Right lobe of liver (tissue), 6 donors: ENCODE measurements around the gene C2. TPM values are rescaled to one million over a fixed set of nuclear protein-coding genes. Genes with fewer than 3 reads are reported as not detected.
"Not testable (repeated sequence)": the region's sequence is repeated elsewhere in the genome, so short reads cannot be mapped to it uniquely, and the experiment has no call there.

Source experiments
- ATAC-seq, 4 donors: fragments of 200-7000 bp; cut with Tn5 transposase; one replicate each; pipeline ENCODE4 v1.9.1; 2020; ENCODE audit warnings: mild to moderate bottlenecking in 4 of 4, moderate library complexity in 4 of 4
- DNase-seq, 3 donors: peaks; one replicate each; pipeline ENCODE4 v3.0.0-alpha.2; 2020
- H3K27ac ChIP-seq, 3 donors: fragments of 200-600 bp; one replicate each; pipeline ENCODE4 v1.8.0; 2022
- H3K27me3 ChIP-seq, 2 donors: fragments of 200-600 bp; one replicate each; pipeline ENCODE4 v1.8.0; 2022
- H3K36me3 ChIP-seq, 4 donors: fragments of 200-600 bp; sonication (generic) in 1 of 4; one replicate each; pipeline versions ENCODE4 v1.5.1 to v1.8.0; 2017 to 2022; ENCODE audit warnings: control low read depth in 1 of 4
- H3K4me1 ChIP-seq, 4 donors: fragments of 200-600 bp; sonication (generic) in 1 of 4; one replicate each; pipeline versions ENCODE4 v1.5.1 to v1.8.0; 2017 to 2022; ENCODE audit warnings: control low read depth in 1 of 4
- H3K4me3 ChIP-seq, 3 donors: fragments of 200-600 bp; one replicate each; pipeline ENCODE4 v1.8.0; 2022
- H3K9me3 ChIP-seq, 4 donors: fragments of 200-600 bp; sonication (generic) in 1 of 4; one replicate each; pipeline versions ENCODE4 v1.5.1 to v1.8.0; 2017 to 2022; ENCODE audit warnings: control low read depth in 1 of 4
- POLR2A ChIP-seq: fragments of 450-650 bp; IDR thresholded peaks from one replicate; pipeline ENCODE4 v1.6.1; 2017; ENCODE audit warnings: antibody characterized with exemption, mild to moderate bottlenecking
- WGBS: methylation state at CpG from one replicate; pipeline ENCODE4 v1.1.6; 2018; ENCODE audit warnings: low coverage, low lambda C conversion rate; ENCODE audit not compliant: insufficient coverage; ENCODE audit errors: missing lambda C conversion rate; 5-methylcytosine and 5-hydroxymethylcytosine counted together
- intact Hi-C, 2 donors: fragments of 100-400 bp; cut with DNase I; formaldehyde crosslinking; loops; one replicate each; pipeline versions ENCODE4 v1.11.2 to v1.14.1; 2022
- total RNA-seq, 6 experiments: library from RNA; depleted of rRNA in 2 of 6; stranded (reverse); fragments of >200 nt in 2 of 6; fragmentation: NEBNext Ultra II Directional in 3 of 6; extraction: Animal tissue kit (Norgen Biotek cat#: 25700) in 3 of 6; gene quantifications; one replicate each; pipeline versions ENCODE4 v1.1.0 to v1.2.4, GENCODE V29; 2016 to 2023
- TF ChIP-seq, protein P1 (sequence below), 4 donors: fragments of 200-600 bp in 3 of 4; fragments of 450-650 bp in 1 of 4; IDR thresholded peaks; one replicate each; pipeline versions ENCODE4 v1.5.1 to v1.8.0; 2016 to 2022; ENCODE audit warnings: antibody characterized with exemption in 4 of 4, mild to moderate bottlenecking in 2 of 4
- donor health status: DM: no; HTN: yes; CAD: no.
- donor health status: DM: no; HTN: no; CAD: no.
- donor health status: DM: no; HTN: no; CAD: no.
- donor health status: DM: no; HTN: yes; CAD: no.
- donor health status: DM: no; HTN: yes; CAD: no.

C2 gene
- total RNA-seq, 6 experiments from 2014 or later: 309 to 739 (median 533) TPM

DNA sequence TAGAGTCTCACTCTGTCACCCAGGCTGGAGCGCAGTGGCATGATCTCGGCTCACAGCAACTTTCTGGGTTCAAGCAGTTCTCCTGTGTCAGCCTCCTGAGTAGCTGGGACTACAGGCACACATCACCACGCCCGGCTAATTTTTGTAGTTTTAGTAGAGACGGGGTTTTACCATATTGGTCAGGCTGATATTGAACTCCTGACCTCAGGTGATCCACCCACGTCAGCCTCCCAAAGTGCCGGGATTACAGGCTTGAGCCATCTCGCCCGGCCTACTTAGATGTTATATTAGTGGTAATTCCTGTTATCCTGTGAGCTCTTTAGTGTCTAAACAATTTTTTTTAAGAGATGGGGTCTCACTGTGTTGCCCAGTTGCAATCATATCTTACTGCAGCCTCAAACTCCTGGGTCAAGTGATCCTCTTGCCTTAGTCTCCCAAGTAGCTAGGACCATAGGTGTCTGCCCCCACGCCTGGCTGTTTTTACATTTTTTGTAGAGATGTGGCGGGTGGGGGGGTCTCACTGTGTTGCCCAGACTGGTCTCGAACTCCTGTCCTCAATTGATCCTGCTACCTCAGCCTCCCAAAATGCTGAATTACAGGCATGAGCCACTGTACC, 50.4 kb downstream of the C2 start:
- H3K27ac ChIP-seq: peak overlapping the region; percentile 48 to 83 (median 49)
- H3K27me3 ChIP-seq: no peaks in the 10 kb centered on the region
- intact Hi-C loops: no loop called here
- peaks cover 0 to 34% (median 10%) of the 10 kb centered on the region in 4 donors for H3K4me1 ChIP-seq
- H3K4me3 ChIP-seq: peak overlapping the region; percentile 8 to 24 (median 22)
- WGBS: 50% methylated on average over 11 of the region's 12 CpGs
- TF ChIP-seq, protein P1, sequence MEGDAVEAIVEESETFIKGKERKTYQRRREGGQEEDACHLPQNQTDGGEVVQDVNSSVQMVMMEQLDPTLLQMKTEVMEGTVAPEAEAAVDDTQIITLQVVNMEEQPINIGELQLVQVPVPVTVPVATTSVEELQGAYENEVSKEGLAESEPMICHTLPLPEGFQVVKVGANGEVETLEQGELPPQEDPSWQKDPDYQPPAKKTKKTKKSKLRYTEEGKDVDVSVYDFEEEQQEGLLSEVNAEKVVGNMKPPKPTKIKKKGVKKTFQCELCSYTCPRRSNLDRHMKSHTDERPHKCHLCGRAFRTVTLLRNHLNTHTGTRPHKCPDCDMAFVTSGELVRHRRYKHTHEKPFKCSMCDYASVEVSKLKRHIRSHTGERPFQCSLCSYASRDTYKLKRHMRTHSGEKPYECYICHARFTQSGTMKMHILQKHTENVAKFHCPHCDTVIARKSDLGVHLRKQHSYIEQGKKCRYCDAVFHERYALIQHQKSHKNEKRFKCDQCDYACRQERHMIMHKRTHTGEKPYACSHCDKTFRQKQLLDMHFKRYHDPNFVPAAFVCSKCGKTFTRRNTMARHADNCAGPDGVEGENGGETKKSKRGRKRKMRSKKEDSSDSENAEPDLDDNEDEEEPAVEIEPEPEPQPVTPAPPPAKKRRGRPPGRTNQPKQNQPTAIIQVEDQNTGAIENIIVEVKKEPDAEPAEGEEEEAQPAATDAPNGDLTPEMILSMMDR (IDR thresholded peaks at IDR 0.05): no peak
- peak; percentile 37 for TF ChIP-seq POLR2A
- ATAC-seq (peak in 1 of 4 donors; percentile 5), DNase-seq (no peak)
- H3K9me3 ChIP-seq: no peaks in the 10 kb centered on the region
- no peaks in the 10 kb centered on the region for H3K36me3 ChIP-seq

DNA sequence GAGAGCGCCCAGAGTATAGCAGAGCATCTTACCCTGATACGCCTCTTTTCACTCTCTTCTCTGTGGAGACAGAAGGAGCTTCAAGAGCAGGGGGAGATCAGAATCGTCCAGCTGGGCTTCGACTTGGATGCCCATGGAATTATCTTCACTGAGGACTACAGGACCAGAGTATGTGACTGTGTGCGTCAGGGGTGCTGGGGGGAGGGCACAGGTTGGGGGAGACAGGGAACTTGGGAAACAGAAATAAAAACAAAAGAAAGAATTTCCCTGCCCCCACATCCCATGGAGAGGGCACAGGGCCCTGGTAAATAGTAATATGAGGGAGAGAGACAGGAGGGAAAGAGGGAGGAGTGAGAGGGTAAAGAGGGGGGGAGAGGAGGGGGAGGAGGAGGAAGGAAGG, 51.3 kb downstream of the C2 start:
- TF ChIP-seq, protein P1 (IDR thresholded peaks at IDR 0.05): no peak
- no peak for TF ChIP-seq POLR2A
- Histone ChIP-seq H3K4me3 (peak overlapping the region; percentile 8 to 24 (median 22)), H3K9me3 (no peaks in the 10 kb centered on the region), H3K4me1 (peaks cover 0 to 27% (median 6%) of the 10 kb centered on the region in 4 donors), H3K36me3 (no peaks in the 10 kb centered on the region), H3K27me3 (no peaks in the 10 kb centered on the region), H3K27ac (peak overlapping the region; percentile 48 to 83 (median 49))
- intact Hi-C loops: no loop called here
- 52% methylated on average over 5 of the region's 5 CpGs for WGBS
- DNase-seq (peak in 2 of 3 donors; percentile 56 to 61), ATAC-seq (peak in 2 of 4 donors; percentile 4 to 9)

DNA sequence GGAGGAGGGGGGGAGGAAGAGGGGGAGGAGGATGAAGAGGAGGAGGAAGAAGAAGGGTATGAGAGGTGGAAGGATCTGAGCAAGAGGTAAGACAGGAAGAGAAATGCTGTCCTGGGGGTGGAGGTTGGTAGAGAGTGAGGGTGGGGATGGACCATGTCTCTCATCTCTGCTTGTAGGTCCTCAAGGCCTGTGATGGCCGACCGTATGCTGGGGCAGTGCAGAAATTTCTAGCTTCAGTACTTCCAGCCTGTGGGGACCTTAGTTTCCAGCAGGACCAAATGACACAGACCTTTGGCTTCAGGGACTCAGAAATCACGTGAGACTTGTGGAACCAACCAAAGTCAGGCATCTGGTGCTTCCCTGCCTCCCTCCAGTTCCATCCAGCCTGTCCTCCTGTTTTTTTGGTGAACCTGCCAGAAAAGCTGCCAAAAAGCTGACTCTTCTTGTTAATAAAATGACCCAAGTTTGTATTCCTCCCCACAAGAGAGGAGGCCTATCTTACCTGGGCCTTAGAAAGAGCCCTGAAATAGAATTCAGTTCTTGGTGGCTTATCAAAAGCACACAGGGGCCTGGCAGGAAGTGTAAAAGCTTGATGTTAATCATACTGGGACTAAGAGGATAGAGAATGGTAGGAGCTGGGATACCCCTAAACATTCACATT, 51.9 kb downstream of the C2 start:
- H3K4me3 ChIP-seq: no peak overlapping the region
- no peaks in the 10 kb centered on the region for H3K9me3 ChIP-seq
- TF ChIP-seq, protein P1 (IDR thresholded peaks at IDR 0.05): no peak
- TF ChIP-seq POLR2A: peak; percentile 69
- peak; percentile 39 to 76 (median 60) for ATAC-seq
- peak; percentile 42 to 86 (median 68) for DNase-seq
- 0% methylated on average over 2 of the region's 3 CpGs for WGBS
- no peaks in the 10 kb centered on the region for H3K36me3 ChIP-seq
- intact Hi-C loops: no loop called here
- H3K27ac ChIP-seq: peak overlapping the region; percentile 58 to 83 (median 69)
- no peaks in the 10 kb centered on the region for H3K27me3 ChIP-seq
- peaks cover 0 to 27% (median 5%) of the 10 kb centered on the region in 4 donors for H3K4me1 ChIP-seq

DNA sequence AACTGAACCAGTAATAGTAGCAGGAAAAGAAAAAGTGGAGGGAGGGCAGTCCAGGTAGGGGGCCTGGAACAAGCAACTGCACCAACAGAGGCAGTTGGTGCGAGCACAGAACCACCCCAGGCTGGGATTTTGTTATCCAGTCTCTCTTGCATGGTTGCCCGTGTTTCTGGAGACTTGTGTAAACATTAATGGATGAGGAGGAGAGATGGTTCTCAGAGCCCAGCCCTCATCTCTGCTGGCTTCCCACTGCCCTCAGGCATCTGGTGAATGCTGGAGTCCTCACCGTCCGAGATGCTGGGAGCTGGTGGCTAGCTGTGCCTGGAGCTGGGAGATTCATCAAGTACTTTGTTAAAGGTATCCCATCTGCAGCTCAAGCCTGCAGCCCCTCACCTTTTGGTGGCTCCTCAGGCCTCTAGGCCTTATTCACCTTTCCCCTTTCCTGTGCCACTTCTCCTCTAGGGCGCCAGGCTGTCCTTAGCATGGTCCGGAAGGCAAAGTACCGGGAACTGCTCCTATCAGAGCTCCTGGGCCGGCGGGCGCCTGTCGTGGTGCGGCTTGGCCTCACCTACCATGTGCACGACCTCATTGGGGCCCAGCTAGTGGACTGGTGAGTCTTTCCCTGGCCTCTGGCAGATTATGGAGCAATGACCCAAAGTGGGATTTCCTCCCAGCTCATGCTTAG, 52.8 kb downstream of the C2 start:
- ATAC-seq, H3K36me3 ChIP-seq, H3K27me3 ChIP-seq, H3K9me3 ChIP-seq, H3K4me3 ChIP-seq, intact Hi-C loops: not testable (repeated sequence)
- WGBS: 79% methylated on average over 7 of the region's 13 CpGs
- peak in 1 of 3 donors; percentile 43 for DNase-seq
- Histone ChIP-seq H3K4me1 (peaks cover 0 to 27% (median 5%) of the 10 kb centered on the region in 4 donors), H3K27ac (peak overlapping the region; percentile 58 to 83 (median 69))

DNA sequence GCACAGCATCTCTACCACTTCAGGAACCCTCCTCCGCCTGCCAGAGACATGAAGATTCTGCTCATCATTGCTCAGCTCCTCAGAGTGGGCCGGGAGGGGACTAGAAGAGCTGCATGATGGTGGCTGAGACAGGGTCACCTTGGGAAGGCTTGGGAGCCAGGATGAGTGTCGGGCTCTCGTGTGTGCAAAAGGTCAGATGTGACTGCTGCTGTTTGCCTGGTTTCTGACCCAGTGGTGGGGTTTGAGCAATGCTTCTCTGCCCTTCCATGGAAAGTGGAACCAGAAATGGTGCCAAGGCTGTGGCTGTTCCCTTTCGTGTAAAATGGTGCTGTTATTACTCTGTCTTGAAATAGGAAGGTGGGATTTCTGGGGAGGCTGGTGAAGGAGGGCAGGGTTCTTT, 53.5 kb downstream of the C2 start:
- H3K27me3 ChIP-seq, H3K36me3 ChIP-seq, DNase-seq, intact Hi-C loops, H3K27ac ChIP-seq, H3K9me3 ChIP-seq, H3K4me3 ChIP-seq: not testable (repeated sequence)
- peaks cover 0 to 27% (median 5%) of the 10 kb centered on the region in 4 donors for H3K4me1 ChIP-seq
- ATAC-seq: peak; percentile 41 to 66 (median 62)
- no CpG with 5 or more reads among the region's 5 CpGs for WGBS

DNA sequence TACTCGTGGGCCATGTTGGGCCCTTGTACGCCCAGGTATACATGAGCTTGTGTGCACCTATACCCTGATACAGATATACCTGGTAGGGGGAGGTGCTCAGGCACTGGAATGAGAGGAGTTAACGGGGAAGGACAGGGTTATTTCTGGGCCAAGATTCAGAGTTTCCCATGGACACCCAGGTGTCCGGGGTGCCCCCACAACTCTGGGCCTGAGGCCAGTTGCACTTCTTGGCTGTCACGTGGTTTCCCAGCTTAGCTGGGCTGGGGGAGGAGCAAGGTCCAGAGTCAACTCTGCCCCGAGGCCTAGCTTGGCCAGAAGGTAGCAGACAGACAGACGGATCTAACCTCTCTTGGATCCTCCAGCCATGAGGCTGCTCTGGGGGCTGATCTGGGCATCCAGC, 54.2 kb downstream of the C2 start, which contains the start of gene C4A:
TSS of gene C4A (plus strand) at position 314 of the 400 bp plus-strand sequence. CDS start at position 365, 51 bp downstream.
- H3K4me1 ChIP-seq: peaks cover 0 to 27% (median 5%) of the 10 kb centered on the region in 4 donors
- intact Hi-C loops, H3K4me3 ChIP-seq, H3K9me3 ChIP-seq, DNase-seq, H3K27me3 ChIP-seq, H3K36me3 ChIP-seq, H3K27ac ChIP-seq: not testable (repeated sequence)
- no CpG with 5 or more reads among the region's 7 CpGs for WGBS
- ATAC-seq: peak; percentile 60 to 84 (median 66)

DNA sequence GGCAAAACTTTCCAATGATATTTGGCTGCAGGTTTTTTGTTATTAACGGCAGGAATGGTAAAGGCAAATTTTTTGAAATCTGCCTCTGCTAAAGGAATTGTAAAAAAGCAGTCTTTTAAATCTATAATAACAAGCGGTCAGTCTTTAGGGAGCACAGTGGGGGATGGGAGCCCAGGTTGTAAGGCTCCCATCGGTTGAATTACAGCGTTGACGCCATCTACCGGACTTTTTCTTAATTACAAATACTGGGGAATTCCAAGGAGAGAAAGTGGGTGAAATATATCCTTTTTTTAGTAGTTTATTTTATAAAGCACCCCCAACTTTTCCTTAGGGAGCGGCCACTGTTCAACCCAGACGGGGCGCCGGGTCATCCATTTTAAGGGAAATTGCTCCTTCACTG, 61.8 kb downstream of the C2 start:
- no CpG with 5 or more reads among the region's 10 CpGs for WGBS
- ATAC-seq, H3K36me3 ChIP-seq, DNase-seq, H3K4me3 ChIP-seq, H3K9me3 ChIP-seq, H3K27me3 ChIP-seq, intact Hi-C loops, H3K27ac ChIP-seq, H3K4me1 ChIP-seq: not testable (repeated sequence)

DNA sequence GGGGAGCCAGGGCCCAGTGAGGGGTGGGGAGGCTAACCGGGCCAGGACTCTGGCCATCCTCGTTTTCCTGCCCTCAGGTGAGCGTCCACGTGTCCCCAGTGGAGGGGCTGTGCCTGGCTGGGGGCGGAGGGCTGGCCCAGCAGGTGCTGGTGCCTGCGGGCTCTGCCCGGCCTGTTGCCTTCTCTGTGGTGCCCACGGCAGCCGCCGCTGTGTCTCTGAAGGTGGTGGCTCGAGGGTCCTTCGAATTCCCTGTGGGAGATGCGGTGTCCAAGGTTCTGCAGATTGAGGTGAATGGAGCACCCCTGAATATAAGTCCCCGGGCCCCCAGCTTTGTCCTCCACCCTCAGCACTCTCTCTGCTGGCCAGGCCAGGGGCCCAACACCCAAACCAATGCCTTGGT, 66.9 kb downstream of the C2 start:
- H3K27me3 ChIP-seq, intact Hi-C loops, ATAC-seq, H3K36me3 ChIP-seq, H3K27ac ChIP-seq, H3K9me3 ChIP-seq, H3K4me3 ChIP-seq, H3K4me1 ChIP-seq: not testable (repeated sequence)
- DNase-seq: peak in 2 of 3 donors; percentile 14 to 39
- no CpG with 5 or more reads among the region's 14 CpGs for WGBS
